Measurements from ENCODE around the gene MME.

Gene MME

DNA sequence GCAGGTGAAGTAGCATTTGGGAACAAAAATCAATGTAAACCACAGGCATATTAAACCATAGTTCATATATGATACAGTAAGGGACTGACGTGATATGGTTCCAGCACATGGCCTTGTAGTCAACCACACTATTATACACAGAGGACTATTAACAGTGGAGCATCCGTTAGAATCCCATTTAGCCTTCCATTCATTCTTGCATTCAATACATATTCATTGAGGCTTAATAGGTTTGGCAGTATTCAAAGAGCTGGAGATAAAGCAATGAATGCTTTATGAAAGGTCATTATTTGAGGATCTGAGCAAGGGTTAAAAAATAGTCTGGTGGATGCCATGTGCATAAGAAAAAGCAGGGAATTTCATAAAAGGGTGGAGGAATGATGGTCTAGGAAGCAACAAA is 89.1 kb downstream of the MME start:
- Histone ChIP-seq H3K4me1 (ENCODE audit: control insufficient read depth, insufficient read depth, low read length, poor library complexity, severe bottlenecking) (no peaks in the 10 kb centered on the region), H3K9me3 (ENCODE audit: control insufficient read depth, low read length) (no peaks in the 10 kb centered on the region), H3K36me3 (ENCODE audit: control insufficient read depth, insufficient read depth, low read length) (peaks cover 7% of the 10 kb centered on the region), H3K27ac (ENCODE audit: low read depth, low read length, severe bottlenecking) (no peak overlapping the region), H3K4me3 (ENCODE audit: extremely low read depth, insufficient read depth, low read length, poor library complexity, severe bottlenecking) (no peak overlapping the region)
- WGBS, 2 experiments (ENCODE audit: insufficient coverage in 2 of 2) = no CpG with 5 or more reads among the region's 2 CpGs

- H3K4me1 ChIP-seq (ENCODE audit: control insufficient read depth, insufficient read depth, low read length, poor library complexity, severe bottlenecking) = no peaks in the 10 kb centered on the region
- no peak overlapping the region for H3K27ac ChIP-seq (ENCODE audit: low read depth, low read length, severe bottlenecking)
- WGBS, 2 experiments (ENCODE audit: insufficient coverage in 2 of 2) = 88 to 92% methylated on average over 1 of the region's 1 CpG
Observed at GRCh38 chr3:155173771-155174170, 93.7 kb downstream of the MME start.

GRCh38 chr3:155178810-155179436 is 98.8 kb downstream of the MME start:
- H3K27ac ChIP-seq (ENCODE audit: low read depth, low read length, severe bottlenecking) = no peak overlapping the region
- H3K9me3 ChIP-seq (ENCODE audit: control insufficient read depth, low read length) = no peaks in the 10 kb centered on the region
- WGBS, 2 experiments (ENCODE audit: insufficient coverage in 2 of 2) = 92 to 100% methylated on average over 1 of the region's 3 CpGs
- no peaks in the 10 kb centered on the region for H3K36me3 ChIP-seq (ENCODE audit: control insufficient read depth, insufficient read depth, low read length)
- H3K4me3 ChIP-seq (ENCODE audit: extremely low read depth, insufficient read depth, low read length, poor library complexity, severe bottlenecking) = no peak overlapping the region
- H3K4me1 ChIP-seq (ENCODE audit: control insufficient read depth, insufficient read depth, low read length, poor library complexity, severe bottlenecking) = no peaks in the 10 kb centered on the region

More at GRCh38 chr3:155173771-155174170, 93.7 kb downstream of the MME start:
- Histone ChIP-seq H3K9me3 (ENCODE audit: control insufficient read depth, low read length) (no peaks in the 10 kb centered on the region), H3K36me3 (ENCODE audit: control insufficient read depth, insufficient read depth, low read length) (peaks cover 7% of the 10 kb centered on the region), H3K4me3 (ENCODE audit: extremely low read depth, insufficient read depth, low read length, poor library complexity, severe bottlenecking) (no peak overlapping the region)

DNA sequence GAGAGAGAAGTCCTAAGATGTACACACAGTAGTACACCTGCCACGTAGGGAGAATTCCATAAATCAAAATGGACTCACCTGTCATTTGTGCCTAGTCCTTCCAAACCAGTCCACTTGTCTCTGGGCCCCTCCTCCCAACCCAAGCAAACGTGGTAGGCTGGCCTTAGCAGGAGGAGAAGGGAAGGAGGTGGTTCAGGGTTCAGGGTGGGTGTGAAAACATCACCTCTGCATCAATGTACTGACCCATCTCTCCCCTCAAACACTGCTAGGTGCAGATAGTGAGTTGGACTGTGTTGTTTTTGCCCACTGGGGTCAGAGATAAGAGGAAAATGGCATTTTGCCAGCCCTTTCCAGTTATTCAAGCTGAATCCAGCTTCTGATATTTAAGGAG is 99.3 kb downstream of the MME start:
- Histone ChIP-seq H3K4me3 (ENCODE audit: extremely low read depth, insufficient read depth, low read length, poor library complexity, severe bottlenecking) (no peak overlapping the region), H3K9me3 (ENCODE audit: control insufficient read depth, low read length) (no peaks in the 10 kb centered on the region), H3K27ac (ENCODE audit: low read depth, low read length, severe bottlenecking) (no peak overlapping the region), H3K36me3 (ENCODE audit: control insufficient read depth, insufficient read depth, low read length) (no peaks in the 10 kb centered on the region), H3K4me1 (ENCODE audit: control insufficient read depth, insufficient read depth, low read length, poor library complexity, severe bottlenecking) (no peaks in the 10 kb centered on the region)
- WGBS, 2 experiments (ENCODE audit: insufficient coverage in 2 of 2) = no CpG with 5 or more reads among the region's 2 CpGs

DNA sequence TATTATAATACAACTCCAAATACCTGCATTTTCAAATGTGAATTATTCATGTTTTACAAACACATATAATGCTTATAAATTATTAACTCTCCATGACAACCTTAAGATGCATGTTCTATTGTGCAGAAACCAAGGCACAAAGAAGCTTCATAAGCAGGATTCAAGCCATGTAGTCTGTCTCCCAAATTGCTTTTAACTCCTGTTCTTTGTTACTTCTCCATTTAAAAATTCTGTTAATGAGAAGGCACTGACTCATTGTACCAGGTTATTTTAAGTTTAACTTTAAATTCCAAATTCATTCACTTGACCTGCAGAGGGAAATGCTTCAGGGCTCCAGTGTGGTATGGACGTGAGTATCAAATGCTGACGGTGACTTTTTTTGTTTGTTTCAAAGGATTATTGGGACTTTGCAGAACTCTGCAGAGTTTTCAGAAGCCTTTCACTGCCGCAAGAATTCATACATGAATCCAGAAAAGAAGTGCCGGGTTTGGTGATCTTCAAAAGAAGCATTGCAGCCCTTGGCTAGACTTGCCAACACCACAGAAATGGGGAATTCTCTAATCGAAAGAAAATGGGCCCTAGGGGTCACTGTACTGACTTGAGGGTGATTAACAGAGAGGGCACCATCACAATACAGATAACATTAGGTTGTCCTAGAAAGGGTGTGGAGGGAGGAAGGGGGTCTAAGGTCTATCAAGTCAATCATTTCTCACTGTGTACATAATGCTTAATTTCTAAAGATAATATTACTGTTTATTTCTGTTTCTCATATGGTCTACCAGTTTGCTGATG is 100.0 kb downstream of the MME start:
- Histone ChIP-seq H3K27ac (ENCODE audit: low read depth, low read length, severe bottlenecking) (no peak overlapping the region), H3K4me3 (ENCODE audit: extremely low read depth, insufficient read depth, low read length, poor library complexity, severe bottlenecking) (no peak overlapping the region), H3K4me1 (ENCODE audit: control insufficient read depth, insufficient read depth, low read length, poor library complexity, severe bottlenecking) (no peaks in the 10 kb centered on the region), H3K36me3 (ENCODE audit: control insufficient read depth, insufficient read depth, low read length) (no peaks in the 10 kb centered on the region), H3K9me3 (ENCODE audit: control insufficient read depth, low read length) (no peaks in the 10 kb centered on the region)
- 86 to 97% methylated on average over 3 to 5 of the region's 5 CpGs for WGBS, 2 experiments (ENCODE audit: insufficient coverage in 2 of 2)

- WGBS, 2 experiments (ENCODE audit: insufficient coverage in 2 of 2) = no CpG with 5 or more reads among the region's 1 CpG
- Histone ChIP-seq H3K27ac (ENCODE audit: low read depth, low read length, severe bottlenecking) (no peak overlapping the region), H3K9me3 (ENCODE audit: control insufficient read depth, low read length) (no peaks in the 10 kb centered on the region), H3K4me1 (ENCODE audit: control insufficient read depth, insufficient read depth, low read length, poor library complexity, severe bottlenecking) (no peaks in the 10 kb centered on the region), H3K4me3 (ENCODE audit: extremely low read depth, insufficient read depth, low read length, poor library complexity, severe bottlenecking) (no peak overlapping the region), H3K36me3 (ENCODE audit: control insufficient read depth, insufficient read depth, low read length) (no peaks in the 10 kb centered on the region)
Observed at GRCh38 chr3:155182467-155182866, 102.3 kb downstream of the MME start.

- H3K9me3 ChIP-seq (ENCODE audit: control insufficient read depth, low read length) = no peaks in the 10 kb centered on the region
- WGBS, 2 experiments (ENCODE audit: insufficient coverage in 2 of 2) = 100% methylated on average over 1 of the region's 1 CpG; no CpG with 5 or more reads in 1 of the 2 experiments
- no peaks in the 10 kb centered on the region for H3K36me3 ChIP-seq (ENCODE audit: control insufficient read depth, insufficient read depth, low read length)
- no peaks in the 10 kb centered on the region for H3K4me1 ChIP-seq (ENCODE audit: control insufficient read depth, insufficient read depth, low read length, poor library complexity, severe bottlenecking)
- H3K4me3 ChIP-seq (ENCODE audit: extremely low read depth, insufficient read depth, low read length, poor library complexity, severe bottlenecking) = no peak overlapping the region
- no peak overlapping the region for H3K27ac ChIP-seq (ENCODE audit: low read depth, low read length, severe bottlenecking)
Observed at GRCh38 chr3:155184011-155184410, 103.9 kb downstream of the MME start.

GRCh38 chr3:155185631-155186071 is 105.5 kb downstream of the MME start:
- Histone ChIP-seq H3K4me3 (ENCODE audit: extremely low read depth, insufficient read depth, low read length, poor library complexity, severe bottlenecking) (no peak overlapping the region), H3K9me3 (ENCODE audit: control insufficient read depth, low read length) (no peaks in the 10 kb centered on the region), H3K4me1 (ENCODE audit: control insufficient read depth, insufficient read depth, low read length, poor library complexity, severe bottlenecking) (no peaks in the 10 kb centered on the region), H3K36me3 (ENCODE audit: control insufficient read depth, insufficient read depth, low read length) (no peaks in the 10 kb centered on the region), H3K27ac (ENCODE audit: low read depth, low read length, severe bottlenecking) (no peak overlapping the region)
- WGBS, 2 experiments (ENCODE audit: insufficient coverage in 2 of 2) = no CpG with 5 or more reads among the region's 2 CpGs

DNA sequence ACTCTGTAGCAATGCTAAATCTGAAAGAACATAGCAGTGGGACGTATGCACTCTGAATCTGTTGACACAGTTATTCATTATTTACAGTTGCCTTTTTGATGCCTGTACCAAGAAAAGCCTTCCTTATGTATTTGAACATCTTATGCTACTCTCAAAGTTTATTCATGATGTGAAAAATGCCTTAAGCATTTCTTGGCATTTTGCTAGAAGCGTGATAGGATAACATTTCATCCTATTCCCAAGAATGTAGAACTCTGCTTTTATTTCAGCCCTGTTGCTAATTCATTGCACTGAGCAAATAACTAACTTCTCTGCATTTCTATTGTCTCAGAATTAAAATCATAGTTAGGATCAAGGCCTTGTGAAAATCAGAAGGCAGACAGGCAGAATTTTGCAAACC is 107.9 kb downstream of the MME start:
- no peaks in the 10 kb centered on the region for H3K4me1 ChIP-seq (ENCODE audit: control insufficient read depth, insufficient read depth, low read length, poor library complexity, severe bottlenecking)

DNA sequence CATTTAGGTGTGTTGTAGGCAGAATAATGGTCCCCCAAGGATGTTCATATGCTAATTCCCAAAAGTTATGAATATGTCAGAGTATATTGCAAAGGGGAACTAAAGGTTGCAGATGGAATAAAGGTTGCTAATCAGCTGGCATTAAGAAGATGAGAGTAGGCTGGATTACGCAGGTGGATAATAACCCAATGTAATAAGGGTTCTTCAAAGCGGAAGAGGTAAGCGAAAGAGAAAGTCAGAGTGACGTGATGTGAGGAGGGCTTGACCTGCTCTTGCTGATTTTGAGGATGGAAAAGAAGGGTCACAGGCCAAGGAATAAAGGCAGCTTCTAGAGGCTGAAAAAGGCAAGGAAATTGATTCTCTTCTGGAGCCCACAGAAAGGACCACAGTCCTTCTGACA is 109.4 kb downstream of the MME start:
- WGBS, 2 experiments (ENCODE audit: insufficient coverage in 2 of 2) = 94 to 100% methylated on average over 4 of the region's 4 CpGs
- Histone ChIP-seq H3K36me3 (ENCODE audit: control insufficient read depth, insufficient read depth, low read length) (no peaks in the 10 kb centered on the region), H3K4me1 (ENCODE audit: control insufficient read depth, insufficient read depth, low read length, poor library complexity, severe bottlenecking) (no peaks in the 10 kb centered on the region), H3K27ac (ENCODE audit: low read depth, low read length, severe bottlenecking) (no peak overlapping the region), H3K4me3 (ENCODE audit: extremely low read depth, insufficient read depth, low read length, poor library complexity, severe bottlenecking) (no peak overlapping the region), H3K9me3 (ENCODE audit: control insufficient read depth, low read length) (no peaks in the 10 kb centered on the region)

More for the DNA sequence above, 107.9 kb downstream of the MME start:
- WGBS, 2 experiments (ENCODE audit: insufficient coverage in 2 of 2) = 86 to 100% methylated on average over 1 of the region's 2 CpGs
- Histone ChIP-seq H3K36me3 (ENCODE audit: control insufficient read depth, insufficient read depth, low read length) (no peaks in the 10 kb centered on the region), H3K4me3 (ENCODE audit: extremely low read depth, insufficient read depth, low read length, poor library complexity, severe bottlenecking) (no peak overlapping the region), H3K27ac (ENCODE audit: low read depth, low read length, severe bottlenecking) (no peak overlapping the region), H3K9me3 (ENCODE audit: control insufficient read depth, low read length) (no peaks in the 10 kb centered on the region)

- no peak overlapping the region for H3K4me3 ChIP-seq (ENCODE audit: extremely low read depth, insufficient read depth, low read length, poor library complexity, severe bottlenecking)
- H3K4me1 ChIP-seq (ENCODE audit: control insufficient read depth, insufficient read depth, low read length, poor library complexity, severe bottlenecking) = no peaks in the 10 kb centered on the region
- no peak overlapping the region for H3K27ac ChIP-seq (ENCODE audit: low read depth, low read length, severe bottlenecking)
- H3K9me3 ChIP-seq (ENCODE audit: control insufficient read depth, low read length) = no peaks in the 10 kb centered on the region
- no peaks in the 10 kb centered on the region for H3K36me3 ChIP-seq (ENCODE audit: control insufficient read depth, insufficient read depth, low read length)
Observed at GRCh38 chr3:155190691-155191090, 110.6 kb downstream of the MME start.

Data from mesodermal cell (in vitro differentiated cells).